Vagina (tissue), 2 donors: Measurements from ENCODE around the gene DERL3. TPM values are rescaled to one million over a fixed set of nuclear protein-coding genes. Genes with fewer than 3 reads are reported as not detected.

Experiments
- DNase-seq, 2 donors: peaks; one replicate each; pipeline ENCODE4 v3.0.0-alpha.2; 2017; ENCODE audit errors: extremely low spot score in 2 of 2
- H3K27ac ChIP-seq: fragments of 200-600 bp; sonication (generic); one replicate; pipeline ENCODE4 v1.5.1; 2019
- H3K27me3 ChIP-seq: fragments of 200-600 bp; sonication (generic); one replicate; pipeline ENCODE4 v1.5.1; 2019
- H3K36me3 ChIP-seq, 2 donors: fragments of 200-600 bp; sonication (generic); one replicate each; pipeline ENCODE4 v1.5.1; 2017 to 2019
- H3K4me1 ChIP-seq: fragments of 200-600 bp; sonication (generic); one replicate; pipeline ENCODE4 v1.5.1; 2019
- H3K4me3 ChIP-seq, 2 donors: fragments of 200-600 bp; sonication (generic); 1 replicate in 1 of 2; 2 replicates in 1 of 2; pipeline ENCODE4 v1.5.1; 2016 to 2019
- H3K9me3 ChIP-seq: fragments of 200-600 bp; sonication (generic); one replicate; pipeline ENCODE4 v1.5.1; 2019
- CTCF ChIP-seq, 3 experiments: fragments of 450-650 bp in 2 of 3; fragments of 200-600 bp in 1 of 3; sonication (generic) in 1 of 3; IDR thresholded peaks; one replicate each; pipeline ENCODE4 v1.5.1; 2017 to 2019; ENCODE audit warnings: antibody characterized with exemption in 3 of 3, mild to moderate bottlenecking in 2 of 3, moderate library complexity in 2 of 3
- POLR2A ChIP-seq, 2 donors: fragments of 450-650 bp; IDR thresholded peaks; one replicate each; pipeline ENCODE4 v1.6.1; 2017; ENCODE audit warnings: antibody characterized with exemption in 2 of 2, mild to moderate bottlenecking in 2 of 2, moderate library complexity in 2 of 2
- POLR2AphosphoS5 ChIP-seq, 2 donors: sonication (generic); formaldehyde crosslinking; IDR thresholded peaks; one replicate each; pipeline ENCODE4 v1.9.0; 2017; ENCODE audit warnings: antibody characterized with exemption in 2 of 2, mild to moderate bottlenecking in 2 of 2, low read depth in 1 of 2; ENCODE audit not compliant: insufficient read depth in 1 of 2
- intact Hi-C: fragments of 100-400 bp; cut with DNase I; formaldehyde crosslinking; loops from one replicate; pipeline ENCODE4 v1.15.1; 2023
- total RNA-seq: library from RNA; depleted of rRNA; stranded (reverse); fragments of >200 nt; gene quantifications from one replicate; pipeline ENCODE4 v1.2.3, GENCODE V29; 2016

The DERL3 gene
- total RNA-seq, 1 donor from 2014 or later: 0.25 TPM

- intact Hi-C loops: no loop called here
- H3K27ac ChIP-seq: no peak overlapping the region
- H3K4me3 ChIP-seq: no peak overlapping the region
- peaks cover 0 to 86% of the 10 kb centered on the region in 2 donors for H3K36me3 ChIP-seq
- H3K9me3 ChIP-seq: no peaks in the 10 kb centered on the region
- H3K4me1 ChIP-seq: peaks cover 8% of the 10 kb centered on the region
- no peak for DNase-seq
- H3K27me3 ChIP-seq: no peaks in the 10 kb centered on the region
- TF ChIP-seq CTCF (IDR thresholded peaks at IDR 0.05): no peak
Measured at GRCh38 chr22:23820748-23821211, 18.0 kb downstream of the DERL3 start.

- DNase-seq: no peak
- H3K27me3 ChIP-seq: no peaks in the 10 kb centered on the region
- H3K4me1 ChIP-seq: peaks cover 8% of the 10 kb centered on the region
- H3K9me3 ChIP-seq: no peaks in the 10 kb centered on the region
- TF ChIP-seq POLR2AphosphoS5 (IDR thresholded peaks at IDR 0.05; ENCODE audit: insufficient read depth in 1 of 2, low read depth in 1 of 2): no peak
- no peak for TF ChIP-seq POLR2A (IDR thresholded peaks at IDR 0.05)
- no peak for TF ChIP-seq CTCF (IDR thresholded peaks at IDR 0.05)
- intact Hi-C loops: no loop called here
- H3K4me3 ChIP-seq: no peak overlapping the region
- peaks cover 0 to 75% of the 10 kb centered on the region in 2 donors for H3K36me3 ChIP-seq
- no peak overlapping the region for H3K27ac ChIP-seq
Measured at GRCh38 chr22:23818541-23818940, 20.3 kb downstream of the DERL3 start.

GRCh38 chr22:23817146-23817545 lies 21.7 kb downstream of the DERL3 start:
- peaks cover 8% of the 10 kb centered on the region for H3K4me1 ChIP-seq
- no peaks in the 10 kb centered on the region for H3K9me3 ChIP-seq
- H3K4me3 ChIP-seq: no peak overlapping the region
- intact Hi-C loops: no loop called here
- TF ChIP-seq POLR2AphosphoS5 (IDR thresholded peaks at IDR 0.05; ENCODE audit: insufficient read depth in 1 of 2, low read depth in 1 of 2): no peak
- DNase-seq: no peak
- H3K27ac ChIP-seq: no peak overlapping the region
- no peaks in the 10 kb centered on the region for H3K27me3 ChIP-seq
- peaks cover 0 to 72% of the 10 kb centered on the region in 2 donors for H3K36me3 ChIP-seq

- TF ChIP-seq POLR2AphosphoS5 (IDR thresholded peaks at IDR 0.05; ENCODE audit: insufficient read depth in 1 of 2, low read depth in 1 of 2) (no peak), CTCF (IDR thresholded peaks at IDR 0.05) (no peak), POLR2A (IDR thresholded peaks at IDR 0.05) (no peak)
- peaks cover 0 to 69% of the 10 kb centered on the region in 2 donors for H3K36me3 ChIP-seq
- no peak overlapping the region for H3K27ac ChIP-seq
- H3K4me3 ChIP-seq: no peak overlapping the region
- intact Hi-C loops: no loop called here
- peaks cover 7% of the 10 kb centered on the region for H3K4me1 ChIP-seq
- H3K9me3 ChIP-seq: no peaks in the 10 kb centered on the region
- no peak for DNase-seq
- H3K27me3 ChIP-seq: no peaks in the 10 kb centered on the region
Measured at GRCh38 chr22:23816156-23816976, 22.4 kb downstream of the DERL3 start.

GRCh38 chr22:23815541-23816155 lies 23.2 kb downstream of the DERL3 start:
- intact Hi-C loops: no loop called here
- peaks cover 0 to 64% of the 10 kb centered on the region in 2 donors for H3K36me3 ChIP-seq

More at GRCh38 chr22:23815541-23816155, 23.2 kb downstream of the DERL3 start:
- Histone ChIP-seq H3K27ac (no peak overlapping the region), H3K4me3 (no peak overlapping the region), H3K27me3 (no peaks in the 10 kb centered on the region), H3K4me1 (no peaks in the 10 kb centered on the region), H3K9me3 (no peaks in the 10 kb centered on the region)
- TF ChIP-seq POLR2AphosphoS5 (IDR thresholded peaks at IDR 0.05; ENCODE audit: insufficient read depth in 1 of 2, low read depth in 1 of 2) (no peak), POLR2A (IDR thresholded peaks at IDR 0.05) (no peak), CTCF (IDR thresholded peaks at IDR 0.05) (no peak)
- no peak for DNase-seq
